NT2/D1 (cell line): ENCODE results near the gene ZBBX.

ENCODE experiments used
- SUZ12 ChIP-seq: IDR thresholded peaks from 2 replicates; pipeline ENCODE4 v1.6.1; 2011; ENCODE audit not compliant: insufficient read length, insufficient read depth; ENCODE audit errors: extremely low read depth
- ZNF274 ChIP-seq: IDR thresholded peaks from 2 replicates; pipeline ENCODE4 v1.6.1; 2011; ENCODE audit warnings: mild to moderate bottlenecking, low read depth, low read length

DNA sequence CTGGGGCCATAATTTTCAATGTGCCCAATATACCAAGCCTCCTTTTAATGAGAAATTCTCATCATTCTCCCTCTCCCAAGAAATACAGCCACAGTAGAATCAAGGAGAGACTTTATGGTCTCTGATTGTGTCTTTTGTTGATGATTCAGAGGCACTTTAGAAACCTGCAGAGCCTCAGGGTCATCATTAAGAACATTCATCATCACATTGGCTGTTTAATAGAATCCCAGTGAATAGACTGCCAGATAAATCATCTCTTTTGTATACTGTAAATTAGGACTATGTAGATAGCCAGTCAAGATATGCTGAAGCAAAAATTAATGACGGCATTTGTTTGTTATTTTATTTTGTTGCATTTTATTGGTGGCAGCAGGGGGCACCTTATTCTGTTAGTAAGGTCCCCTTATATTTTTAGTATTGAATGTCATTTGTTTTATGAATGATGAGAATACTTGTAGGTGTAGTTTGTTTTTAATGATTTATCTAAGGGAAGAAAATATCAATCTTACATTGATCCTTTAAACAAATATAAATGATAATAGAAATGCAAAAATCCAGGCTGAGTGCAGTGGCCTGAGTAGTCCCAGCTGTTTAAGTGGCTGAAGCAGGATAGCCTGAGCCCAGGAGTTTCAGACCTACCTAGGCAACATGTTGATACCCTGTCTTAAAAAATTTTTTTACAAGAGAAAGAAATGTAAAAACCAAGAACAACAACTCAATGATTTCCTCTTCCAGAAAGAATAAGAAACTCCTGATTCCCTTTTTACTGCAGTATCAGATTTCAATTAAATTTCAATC is 138.8 kb downstream of the ZBBX start:
- TF ChIP-seq ZNF274 (no peak), SUZ12 (no peak)
